HG03064 (cell line): ENCODE measurements around the gene CRY1.
"Not testable (repeated sequence)": the region's sequence is repeated elsewhere in the genome, so short reads cannot be mapped to it uniquely, and the experiment has no call there.

Experiments
- ATAC-seq: cut with Tn5 transposase; IDR thresholded peaks from one replicate; pipeline ENCODE4 v1.9.1; 2021; ENCODE audit warnings: low read depth; ENCODE audit not compliant: unreplicated experiment

Gene CRY1

DNA sequence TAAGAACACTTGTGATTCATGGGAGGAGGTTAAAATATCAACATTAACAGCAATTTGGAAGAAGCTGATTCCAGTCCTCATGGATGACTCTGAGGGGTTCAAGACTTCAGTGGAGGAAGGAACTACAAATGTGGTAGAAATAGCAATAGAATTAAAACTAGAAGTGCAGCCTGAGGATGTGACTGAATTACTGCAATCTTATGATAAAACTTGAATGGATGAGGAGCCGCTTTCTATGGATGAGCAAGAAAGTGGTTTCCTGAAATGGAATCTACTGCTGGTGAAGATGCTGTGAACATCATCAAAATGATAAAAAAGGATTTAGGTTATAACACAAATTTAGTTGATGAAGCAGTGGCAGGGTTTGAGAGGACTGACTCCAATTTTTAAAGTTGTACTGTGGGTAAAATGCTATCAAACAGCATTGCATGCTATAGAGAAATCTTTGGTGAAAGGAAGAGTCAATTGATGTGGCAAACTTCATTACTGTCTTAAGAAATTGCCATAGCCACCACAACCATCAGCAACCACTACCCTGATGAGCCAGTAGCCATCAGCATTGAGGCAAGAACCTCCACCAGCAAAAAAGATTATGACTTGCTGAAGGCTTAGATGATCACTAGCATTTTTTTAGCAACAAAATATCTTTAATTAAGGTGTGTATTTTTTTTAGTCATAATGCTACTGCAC is 80.5 kb downstream of the CRY1 start:
- ATAC-seq: no peak

DNA sequence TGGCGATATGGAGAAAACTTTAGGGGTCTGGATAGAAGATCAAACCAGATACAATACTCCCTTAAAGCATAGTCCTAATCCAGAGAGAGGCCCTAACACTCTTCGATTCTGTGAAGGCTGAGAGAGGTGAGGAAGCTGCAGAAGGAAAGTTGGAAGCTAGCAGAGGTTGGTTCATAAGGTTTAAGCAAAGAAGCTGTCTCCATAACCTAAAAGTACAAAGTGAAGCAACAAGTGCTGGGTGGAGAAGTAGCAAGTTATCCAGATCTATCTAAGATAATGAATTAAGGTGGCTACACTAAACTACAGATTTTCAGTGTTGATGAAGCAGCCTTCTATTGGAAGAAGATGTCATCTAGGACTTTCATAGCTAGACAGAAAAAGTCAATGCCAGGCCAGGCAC is 81.8 kb downstream of the CRY1 start:
- no peak for ATAC-seq

DNA sequence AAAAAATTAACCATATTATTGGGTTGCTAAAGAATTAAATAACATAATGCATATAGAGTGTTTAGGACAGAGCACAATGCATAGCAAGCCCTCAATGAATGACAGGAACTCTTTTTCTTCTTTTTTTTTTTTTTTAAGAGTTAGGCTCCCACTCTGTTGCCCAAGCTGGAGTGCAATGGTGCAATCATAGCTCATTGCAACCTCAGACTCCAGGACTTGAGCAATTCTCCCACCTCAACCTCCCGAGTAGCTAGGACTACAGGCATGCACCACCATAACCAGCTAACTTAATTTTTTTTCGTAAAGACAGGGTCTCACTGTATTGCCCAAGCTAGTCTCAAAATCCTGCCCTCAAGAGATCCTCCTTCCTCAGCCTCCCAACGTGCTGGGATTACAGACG is 85.9 kb downstream of the CRY1 start:
- ATAC-seq: no peak

DNA sequence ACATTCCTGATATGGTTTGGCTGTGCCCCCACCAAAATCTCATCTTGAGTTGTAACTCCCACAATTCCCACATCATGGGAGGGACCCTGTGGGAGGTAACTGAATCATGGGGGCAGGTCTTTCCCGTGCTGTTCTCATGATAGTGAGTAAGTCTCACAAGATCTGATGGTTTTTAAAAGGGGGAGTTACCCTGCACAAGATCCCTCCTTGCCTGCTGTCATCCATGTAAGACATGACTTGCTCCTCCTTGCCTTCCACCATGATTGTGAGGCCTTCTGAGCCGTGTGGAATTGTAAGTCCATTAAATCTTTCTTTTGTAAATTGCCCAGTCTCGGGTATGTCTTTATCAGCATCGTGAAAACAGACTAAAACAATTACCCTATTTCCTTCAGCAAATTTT is 90.7 kb downstream of the CRY1 start:
- ATAC-seq: not testable (repeated sequence)

DNA sequence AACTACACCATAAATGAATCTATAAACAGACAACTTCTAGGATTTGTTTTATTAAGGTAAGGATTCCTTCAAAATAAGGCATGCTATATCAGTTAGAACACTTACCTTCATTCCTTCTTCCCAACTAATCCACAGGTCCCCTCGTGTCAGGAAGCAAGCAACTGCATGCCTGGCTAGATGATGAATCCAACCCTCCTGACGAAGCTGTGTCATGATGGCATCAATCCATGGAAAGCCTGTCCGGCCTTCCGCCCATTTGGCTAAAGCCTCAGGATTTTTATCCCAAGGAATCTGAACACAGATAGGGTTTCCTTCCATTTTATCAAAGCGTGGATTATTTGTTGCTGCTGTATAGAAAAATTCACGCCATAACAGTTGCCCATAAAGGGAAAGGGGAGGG is 93.9 kb downstream of the CRY1 start:
- no peak for ATAC-seq

DNA sequence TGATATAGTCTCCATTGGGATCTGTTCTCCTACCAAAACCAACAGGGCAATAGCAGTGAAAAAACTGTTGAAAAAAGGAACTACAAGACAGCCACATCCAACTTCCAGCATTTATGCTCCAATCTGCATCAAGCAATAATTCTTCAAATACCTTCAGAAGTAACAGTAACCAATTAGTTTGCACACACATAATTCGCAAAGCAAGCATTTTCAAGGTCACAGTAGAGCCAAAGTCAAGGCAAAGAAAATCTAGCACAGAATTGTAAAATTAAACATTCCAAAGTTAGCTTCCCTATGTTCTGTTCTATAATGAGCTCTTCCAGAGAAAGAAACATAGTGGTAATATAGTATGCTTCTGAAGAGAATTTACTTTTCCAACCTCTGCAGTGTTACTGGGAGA is 95.4 kb downstream of the CRY1 start:
- no peak for ATAC-seq

DNA sequence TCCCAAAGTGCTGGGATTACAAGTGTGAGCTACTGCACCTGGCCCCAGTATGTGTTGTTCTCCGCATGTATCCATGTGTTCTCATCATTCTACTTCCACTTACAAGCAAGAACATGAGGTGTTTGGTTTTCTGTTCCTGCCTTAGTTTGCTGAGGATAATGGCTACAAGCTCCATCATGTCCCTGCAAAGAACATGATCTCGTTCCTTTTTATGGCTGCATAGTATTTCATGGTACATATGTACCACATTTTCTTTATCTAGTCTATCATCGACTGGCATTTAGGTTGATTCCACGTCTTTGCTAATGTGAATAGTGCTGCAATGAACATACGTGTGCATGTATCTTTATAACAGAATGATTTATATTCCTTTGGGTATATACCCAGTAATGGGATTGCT is 97.2 kb downstream of the CRY1 start:
- ATAC-seq: not testable (repeated sequence)

DNA sequence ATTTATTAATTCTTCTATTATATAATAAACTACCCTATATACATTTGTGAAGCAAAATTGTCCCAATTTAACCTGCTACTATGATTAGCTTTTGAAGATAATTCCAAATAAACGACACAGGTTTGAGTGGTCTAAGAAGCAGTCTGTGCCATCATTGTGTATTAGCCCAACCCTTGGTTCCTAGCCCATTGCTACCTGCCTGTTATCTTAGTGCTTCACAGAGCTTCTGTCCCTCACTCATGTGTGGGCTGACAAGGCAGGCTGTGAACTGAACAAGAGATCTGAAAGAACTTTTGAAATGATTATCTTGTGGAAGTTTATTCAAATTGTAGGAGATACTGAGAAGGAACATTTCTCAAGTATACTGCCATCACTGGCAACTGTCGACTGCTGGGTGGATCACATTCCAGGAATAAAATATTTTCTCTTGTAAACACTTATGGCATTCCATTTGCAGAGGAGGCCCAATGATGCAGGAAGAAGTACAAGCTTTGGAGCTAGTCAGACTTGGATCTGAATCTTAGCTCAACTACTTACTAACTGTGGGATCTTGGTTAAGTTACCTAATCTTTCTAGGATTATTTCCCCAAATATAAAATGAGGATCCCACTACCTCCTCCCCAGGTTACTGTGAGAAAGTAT is 98.6 kb downstream of the CRY1 start:
- ATAC-seq: no peak

DNA sequence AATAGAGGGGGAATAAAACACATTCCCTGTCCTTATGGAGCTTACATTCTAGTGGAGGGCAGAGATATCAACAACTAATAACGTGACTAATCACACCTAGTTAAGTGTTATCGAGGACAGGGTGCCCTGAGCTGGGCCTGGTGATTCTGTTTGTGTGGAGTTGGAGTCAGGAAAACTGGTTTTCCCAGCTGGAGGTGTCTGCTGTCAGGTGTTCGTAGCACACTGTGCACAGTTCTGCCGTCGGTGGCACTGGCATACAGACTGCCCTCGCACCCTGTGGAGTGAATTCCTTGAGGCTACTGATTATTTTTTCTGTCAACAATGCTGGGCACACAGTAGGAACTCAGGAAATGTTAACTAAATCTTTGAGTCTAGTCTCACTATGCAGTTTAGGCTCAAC is 105.5 kb downstream of the CRY1 start:
- ATAC-seq: no peak

DNA sequence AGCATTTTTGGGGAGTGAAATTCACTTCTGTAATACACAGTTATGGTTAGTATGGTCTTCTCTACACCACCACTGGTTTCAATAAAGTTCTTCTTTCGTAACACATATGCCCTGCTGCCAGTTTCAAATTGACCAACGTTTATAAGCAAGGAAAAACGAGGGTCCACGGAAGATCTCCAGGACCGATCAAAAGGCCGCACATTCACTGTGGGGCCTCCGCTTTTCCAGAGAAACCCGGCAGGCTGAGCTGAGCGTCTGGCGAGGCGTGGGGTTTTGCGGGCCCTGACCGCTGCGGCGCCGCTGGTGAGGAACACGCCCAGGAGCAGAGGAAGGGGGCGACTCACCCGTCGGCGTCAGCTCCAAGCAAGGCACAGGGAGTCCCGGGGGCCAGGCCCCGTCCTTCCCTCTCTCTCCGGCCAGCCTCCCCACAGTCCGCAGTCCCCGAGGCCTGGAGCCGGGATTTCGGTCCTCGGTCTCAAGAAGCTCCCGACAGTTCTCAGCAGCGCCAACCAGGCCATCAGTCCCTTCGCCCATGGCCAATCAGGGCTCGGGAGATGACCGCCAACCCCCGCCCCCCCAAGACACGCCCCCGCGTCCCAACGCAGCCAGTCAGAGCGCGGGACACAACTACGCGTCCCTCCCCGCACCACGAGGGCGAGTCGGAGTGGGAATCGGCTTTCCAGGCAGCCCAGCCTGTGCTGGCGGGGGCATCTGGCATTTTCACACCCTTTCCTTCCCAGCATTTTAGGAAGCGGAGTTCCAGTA is 106.5 kb downstream of the CRY1 start, which contains the start of gene MTERF2:
Gene MTERF2, minus strand, starts transcription at position 522 of the 765 bp plus-strand sequence. CDS start 8,432 bp downstream, outside the sequence.
- peak; percentile 91 for ATAC-seq

DNA sequence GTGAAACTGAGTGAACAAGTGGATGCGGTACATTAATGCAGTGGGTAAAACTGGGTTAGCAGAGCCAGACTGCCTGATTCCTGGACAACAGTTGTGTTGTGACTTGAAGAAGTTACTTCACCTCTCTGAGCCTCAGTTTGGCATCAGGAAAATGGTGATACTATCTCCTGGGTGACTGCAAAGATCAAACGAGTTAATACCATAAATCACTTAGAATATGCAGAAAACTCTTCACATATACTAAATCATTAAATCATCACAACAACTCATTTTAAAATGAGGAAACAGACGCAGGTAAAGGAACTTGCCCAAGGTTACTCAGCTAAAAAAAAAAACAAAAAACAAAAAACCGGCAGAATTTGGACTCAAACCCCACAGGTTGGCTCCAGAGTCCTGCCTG is 107.2 kb downstream of the CRY1 start:
- no peak for ATAC-seq

DNA sequence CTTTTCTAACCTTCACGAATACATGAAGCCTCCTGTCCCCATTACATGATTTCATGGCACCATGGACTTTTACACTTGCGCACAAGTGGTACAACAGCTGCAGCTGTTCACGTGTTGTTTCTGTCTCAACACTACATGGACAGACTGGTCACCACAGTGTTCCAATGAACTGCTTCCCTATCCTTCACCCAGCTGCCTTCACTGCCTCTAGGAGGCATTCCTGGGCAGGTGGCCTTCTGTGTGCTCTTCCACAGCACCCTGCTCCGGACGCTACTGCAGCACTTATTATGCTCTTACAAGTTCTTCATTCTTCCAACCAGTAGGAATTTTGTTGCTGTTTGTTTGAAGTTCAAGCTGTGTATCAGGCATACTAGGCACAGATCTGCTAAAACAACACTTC is 107.9 kb downstream of the CRY1 start:
- ATAC-seq: no peak

DNA sequence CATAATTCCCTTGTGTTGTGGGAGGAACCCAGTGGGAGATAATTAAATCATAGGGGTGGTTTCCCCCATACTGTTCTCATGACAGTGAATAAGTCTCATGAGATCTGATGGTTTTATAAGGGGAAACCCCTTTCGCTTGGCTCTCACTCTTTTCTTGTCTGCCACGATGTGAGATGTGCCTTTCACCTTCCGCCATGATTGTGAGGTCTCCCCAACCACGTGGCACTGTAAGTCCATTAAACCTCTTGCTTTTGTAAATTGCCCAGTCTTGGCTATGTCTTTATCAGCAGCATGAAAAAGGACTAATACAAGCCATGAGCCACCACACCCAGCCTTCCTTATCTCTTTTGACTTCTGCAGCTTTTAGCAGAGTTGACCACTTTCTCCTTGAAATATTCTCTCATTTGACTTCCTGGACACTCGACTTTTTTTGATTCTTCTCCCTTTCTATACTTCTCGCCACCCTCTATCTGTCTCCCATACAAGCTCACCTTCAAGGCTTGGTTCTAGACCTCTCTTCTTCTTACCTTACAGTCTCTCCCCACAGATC is 108.7 kb downstream of the CRY1 start:
- ATAC-seq: no peak

DNA sequence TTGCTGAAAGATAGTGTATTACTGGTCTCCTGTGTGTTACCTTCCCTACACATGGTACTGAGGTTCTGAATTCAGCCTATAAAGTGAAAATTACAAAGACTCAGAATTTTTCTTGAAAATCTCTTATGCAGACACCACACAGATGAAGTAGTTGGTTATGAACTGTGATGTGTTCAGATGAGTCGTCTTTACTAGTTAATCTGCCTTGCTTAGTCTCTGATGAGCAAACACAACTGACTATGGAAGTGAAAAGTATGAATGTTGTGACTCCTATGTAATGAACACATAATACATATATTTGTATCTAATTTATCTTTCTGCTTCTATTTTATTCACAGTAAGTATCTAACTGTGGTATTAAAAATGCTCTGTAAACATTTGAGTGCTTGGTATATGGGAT is 111.1 kb downstream of the CRY1 start:
- no peak for ATAC-seq

DNA sequence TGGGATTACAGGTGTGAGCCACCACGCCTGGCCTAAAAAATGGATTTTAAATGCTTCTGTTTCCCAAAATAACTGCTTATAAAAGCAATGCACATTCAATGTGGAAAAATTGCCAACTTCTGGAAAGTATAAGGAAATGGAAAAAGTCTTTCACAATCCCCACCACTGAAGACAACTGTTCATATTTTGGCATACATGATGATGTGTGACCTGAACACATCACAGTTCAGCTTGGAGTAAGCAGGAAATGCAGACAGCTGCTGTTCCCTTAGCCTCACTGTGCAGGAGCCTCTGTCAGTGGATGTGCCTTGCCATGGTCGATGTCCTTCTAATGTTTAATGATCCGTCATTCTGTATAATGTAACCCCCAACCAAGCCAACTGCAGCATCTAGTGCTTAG is 111.6 kb downstream of the CRY1 start:
- ATAC-seq: no peak

DNA sequence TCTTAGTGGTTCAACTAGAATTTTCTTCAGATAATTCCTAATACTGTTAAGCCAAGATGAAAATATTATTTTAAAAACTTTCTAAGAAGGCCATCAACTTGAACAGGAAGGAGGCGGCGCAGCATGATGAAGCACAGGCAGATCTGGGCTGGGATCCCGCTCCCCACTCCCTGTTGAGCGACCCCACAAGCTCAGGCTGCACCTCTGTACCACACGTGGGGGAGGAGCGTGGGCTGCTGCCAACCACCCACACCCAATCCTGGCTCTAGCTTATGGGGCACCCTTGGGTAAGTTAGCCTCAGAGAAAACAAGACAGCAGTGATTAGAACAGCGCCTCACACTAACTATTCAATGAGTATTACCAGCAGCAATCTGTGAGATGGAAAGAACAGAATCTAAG is 112.4 kb downstream of the CRY1 start:
- ATAC-seq: no peak

DNA sequence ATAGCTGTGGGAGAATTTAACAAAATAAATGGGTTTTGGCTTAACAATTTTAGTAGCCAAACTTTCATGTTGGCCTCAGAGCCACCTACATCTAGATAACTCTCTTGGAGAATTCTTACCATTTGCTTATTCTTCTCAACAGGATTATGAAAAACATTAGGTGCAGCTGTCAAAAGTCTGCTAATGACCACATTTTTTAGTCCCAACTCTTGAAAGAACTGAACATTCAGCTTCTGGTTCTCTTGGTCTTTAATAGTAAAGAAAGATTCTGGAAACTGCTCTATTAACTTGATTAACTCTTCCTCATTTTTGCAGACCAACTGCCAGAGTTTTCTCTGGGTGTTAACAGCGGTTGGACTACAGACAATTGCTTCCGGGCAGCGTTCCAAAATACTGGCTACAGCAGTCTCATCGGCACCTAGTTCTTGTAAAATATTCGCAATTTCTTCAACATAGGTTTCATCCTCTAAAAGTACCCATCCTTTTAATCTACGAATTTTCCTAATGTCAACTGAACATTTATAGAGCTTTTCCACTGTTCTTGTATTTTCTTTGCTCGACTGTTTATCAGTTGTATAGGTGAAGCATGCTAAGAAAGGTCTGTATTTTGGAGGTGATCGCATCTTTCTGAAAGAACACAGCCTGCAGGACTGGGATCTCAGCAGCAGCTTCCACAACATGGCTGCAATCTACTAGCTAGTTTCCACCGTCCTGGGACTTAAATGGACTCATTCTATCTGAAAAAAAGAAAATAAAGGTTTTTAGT is 115.1 kb downstream of the CRY1 start:
- ATAC-seq: no peak

DNA sequence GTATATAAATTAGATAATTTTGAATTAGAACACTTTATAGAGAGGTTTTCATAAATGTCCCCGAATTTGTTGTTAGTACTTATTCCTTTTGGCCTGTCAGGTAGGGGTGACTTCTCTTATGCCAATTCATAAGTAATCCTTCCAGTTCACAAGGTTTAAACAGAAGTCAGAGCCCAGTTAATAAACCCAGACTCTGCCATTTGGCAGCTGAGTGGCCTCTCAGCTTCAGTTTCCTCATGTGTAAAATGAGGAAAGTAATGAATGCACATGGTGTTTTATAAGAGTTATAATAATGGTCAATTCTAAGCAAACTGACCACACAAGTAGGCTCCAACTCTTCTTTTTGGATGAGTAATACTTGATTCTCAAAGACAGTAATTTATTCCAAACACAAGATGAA is 116.7 kb downstream of the CRY1 start:
- ATAC-seq: no peak

DNA sequence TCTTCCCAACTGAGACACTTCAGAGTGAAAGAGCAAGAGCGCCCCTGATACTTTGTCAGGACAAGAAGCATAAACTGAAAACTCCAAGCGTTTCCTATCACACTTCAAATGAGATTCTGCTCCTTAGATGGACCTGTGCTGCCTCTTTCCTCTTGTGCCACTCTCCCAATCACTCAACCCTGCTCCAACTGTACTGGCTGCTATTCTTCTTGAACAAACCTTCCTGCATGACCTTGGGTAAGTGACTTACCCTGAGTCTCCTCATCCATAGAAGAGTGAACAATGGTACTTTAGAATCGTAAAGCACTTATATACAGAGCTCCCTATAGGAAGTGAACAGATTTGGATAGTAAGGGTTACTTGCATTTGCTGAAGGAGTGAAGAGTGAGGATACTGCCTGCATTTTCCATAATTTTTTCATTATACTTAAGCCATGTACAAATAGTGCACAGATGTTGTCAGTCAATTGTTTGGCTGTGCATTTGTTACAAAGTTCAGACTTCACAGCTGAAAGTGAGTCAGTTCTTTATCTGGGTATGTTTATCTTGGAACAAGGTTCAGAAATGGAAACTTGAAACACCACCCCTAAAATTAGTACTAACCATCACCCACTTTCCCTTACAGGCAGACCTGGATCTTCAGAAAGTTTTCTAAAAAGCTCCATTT is 117.2 kb downstream of the CRY1 start:
- no peak for ATAC-seq

DNA sequence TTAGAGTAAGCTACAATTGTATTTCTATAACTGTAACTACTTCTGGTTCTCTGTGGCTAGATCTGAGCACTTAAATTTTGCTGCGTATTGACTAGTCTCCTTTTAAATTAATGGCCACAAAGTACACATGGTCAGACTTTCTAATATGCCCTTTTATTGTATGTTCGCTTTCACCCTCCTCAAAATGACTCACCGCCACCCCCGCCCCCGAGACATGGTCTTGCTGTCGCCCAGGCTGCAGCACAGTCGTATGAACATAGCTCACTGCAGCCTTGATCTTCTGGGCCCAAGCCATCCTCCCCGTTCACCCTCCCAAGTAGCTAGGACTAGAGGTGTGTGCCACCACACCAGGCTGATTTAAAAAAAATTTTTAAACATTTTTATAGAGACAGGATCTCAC is 118.3 kb downstream of the CRY1 start:
- no peak for ATAC-seq
